Chondrocyte (in vitro differentiated cells): ENCODE measurements around the gene ITGB4. TPM values are rescaled to one million over a fixed set of nuclear protein-coding genes. Genes with fewer than 3 reads are reported as not detected.

ENCODE experiments used
- DNase-seq: peaks from one replicate; pipeline ENCODE4 v3.0.0; 2021; ENCODE audit warnings: mixed read lengths, low spot score
- H3K27ac Mint-ChIP-seq: one replicate; pipeline ENCODE4 v1.8.0; 2021; ENCODE audit warnings: mild to moderate bottlenecking, moderate library complexity, mixed read lengths; ENCODE audit not compliant: unreplicated experiment
- H3K27me3 Mint-ChIP-seq: 2 replicates; pipeline ENCODE4 v1.8.0; 2021; ENCODE audit warnings: low read depth, mixed read lengths
- H3K36me3 Mint-ChIP-seq: 2 replicates; pipeline ENCODE4 v1.8.0; 2021; ENCODE audit warnings: low read depth, mixed read lengths
- H3K4me1 Mint-ChIP-seq: 2 replicates; pipeline ENCODE4 v1.8.0; 2021; ENCODE audit warnings: low read depth, mild to moderate bottlenecking, mixed read lengths
- H3K4me3 Mint-ChIP-seq: one replicate; pipeline ENCODE4 v1.8.0; 2021; ENCODE audit warnings: mild to moderate bottlenecking, moderate library complexity, mixed read lengths; ENCODE audit not compliant: unreplicated experiment
- H3K9me3 Mint-ChIP-seq: 2 replicates; pipeline ENCODE4 v1.8.0; 2021; ENCODE audit warnings: low read depth, mixed read lengths
- total RNA-seq: library from RNA; stranded (reverse); gene quantifications from 3 replicates; pipeline ENCODE4 v1.2.1, GENCODE V29; 2021
- TF ChIP-seq, protein P1 (sequence below): fragments of 200-600 bp; sonication (generic); IDR thresholded peaks from 2 replicates; pipeline ENCODE4 v1.5.0; 2021; ENCODE audit warnings: antibody characterized with exemption, mild to moderate bottlenecking, moderate library complexity

ITGB4 gene
- total RNA-seq, 1 donor from 2014 or later = 5.6 TPM

DNA sequence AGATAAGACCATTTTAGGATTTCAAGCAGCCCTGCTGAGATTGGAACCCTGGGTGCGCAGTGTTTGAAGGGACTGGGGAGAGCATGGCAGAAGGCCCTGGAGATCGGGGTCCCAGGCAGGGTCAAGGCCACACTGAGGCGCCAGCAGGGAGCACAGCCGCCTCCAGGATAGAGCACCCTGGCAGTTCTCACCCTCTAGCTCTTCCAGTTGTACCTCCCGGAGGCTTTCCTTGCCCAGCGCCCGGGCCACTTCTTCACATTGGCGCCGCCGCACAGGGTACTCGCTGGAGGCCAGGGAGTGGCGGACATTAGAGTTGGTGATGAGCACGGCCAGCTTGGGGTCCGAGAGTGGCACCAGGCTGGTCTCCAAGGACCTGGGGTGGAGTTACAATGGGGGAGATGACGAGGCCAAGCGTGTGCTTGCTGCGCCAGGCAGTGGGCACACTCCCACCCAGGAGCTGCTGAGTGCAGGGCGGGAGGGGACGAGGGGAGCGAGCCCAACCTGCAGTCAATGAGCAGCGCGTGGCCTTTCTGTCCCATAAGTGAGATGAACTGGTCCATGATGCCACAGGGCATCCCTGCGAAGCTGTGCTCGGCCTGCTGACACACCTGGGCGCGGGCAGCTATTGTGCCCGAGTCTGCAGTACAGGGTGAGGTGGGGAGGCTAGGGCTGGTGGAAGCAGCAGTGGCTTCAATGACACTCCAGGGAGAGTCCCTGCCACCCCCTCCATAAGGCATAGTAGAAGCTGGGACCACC, 41.4 kb downstream of the ITGB4 start:
- DNase-seq = peak; percentile 81
- Mint-ChIP-seq H3K36me3 (peaks cover 1% of the 10 kb centered on the region), H3K27ac (no peak overlapping the region), H3K4me1 (peaks cover 4% of the 10 kb centered on the region), H3K4me3 (peak overlapping the region; percentile 44), H3K9me3 (no peaks in the 10 kb centered on the region), H3K27me3 (no peaks in the 10 kb centered on the region)
- TF ChIP-seq, protein P1, sequence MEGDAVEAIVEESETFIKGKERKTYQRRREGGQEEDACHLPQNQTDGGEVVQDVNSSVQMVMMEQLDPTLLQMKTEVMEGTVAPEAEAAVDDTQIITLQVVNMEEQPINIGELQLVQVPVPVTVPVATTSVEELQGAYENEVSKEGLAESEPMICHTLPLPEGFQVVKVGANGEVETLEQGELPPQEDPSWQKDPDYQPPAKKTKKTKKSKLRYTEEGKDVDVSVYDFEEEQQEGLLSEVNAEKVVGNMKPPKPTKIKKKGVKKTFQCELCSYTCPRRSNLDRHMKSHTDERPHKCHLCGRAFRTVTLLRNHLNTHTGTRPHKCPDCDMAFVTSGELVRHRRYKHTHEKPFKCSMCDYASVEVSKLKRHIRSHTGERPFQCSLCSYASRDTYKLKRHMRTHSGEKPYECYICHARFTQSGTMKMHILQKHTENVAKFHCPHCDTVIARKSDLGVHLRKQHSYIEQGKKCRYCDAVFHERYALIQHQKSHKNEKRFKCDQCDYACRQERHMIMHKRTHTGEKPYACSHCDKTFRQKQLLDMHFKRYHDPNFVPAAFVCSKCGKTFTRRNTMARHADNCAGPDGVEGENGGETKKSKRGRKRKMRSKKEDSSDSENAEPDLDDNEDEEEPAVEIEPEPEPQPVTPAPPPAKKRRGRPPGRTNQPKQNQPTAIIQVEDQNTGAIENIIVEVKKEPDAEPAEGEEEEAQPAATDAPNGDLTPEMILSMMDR = no peak

DNA sequence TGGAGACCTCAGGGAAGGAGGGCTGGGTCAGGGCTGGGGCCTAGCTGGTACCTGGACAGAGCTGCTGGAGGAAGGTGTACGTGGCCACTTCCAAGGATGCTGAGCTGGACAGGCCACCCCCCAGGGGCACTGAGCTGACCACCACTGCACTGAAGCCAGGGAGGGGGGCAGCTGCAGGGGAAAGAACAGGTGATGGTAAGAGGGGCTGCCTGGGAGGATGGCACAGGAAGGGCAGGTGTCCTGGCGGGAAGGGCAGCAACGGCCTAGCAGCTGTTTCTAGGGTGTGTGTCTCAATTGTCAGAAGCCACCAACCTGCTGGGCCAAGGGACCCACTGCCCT, 42.0 kb downstream of the ITGB4 start:
- Mint-ChIP-seq H3K27ac (no peak overlapping the region), H3K4me3 (peak overlapping the region; percentile 44), H3K27me3 (no peaks in the 10 kb centered on the region), H3K9me3 (no peaks in the 10 kb centered on the region), H3K36me3 (peaks cover 1% of the 10 kb centered on the region), H3K4me1 (peaks cover 4% of the 10 kb centered on the region)
- TF ChIP-seq, protein P1 = no peak
- DNase-seq = peak; percentile 75

DNA sequence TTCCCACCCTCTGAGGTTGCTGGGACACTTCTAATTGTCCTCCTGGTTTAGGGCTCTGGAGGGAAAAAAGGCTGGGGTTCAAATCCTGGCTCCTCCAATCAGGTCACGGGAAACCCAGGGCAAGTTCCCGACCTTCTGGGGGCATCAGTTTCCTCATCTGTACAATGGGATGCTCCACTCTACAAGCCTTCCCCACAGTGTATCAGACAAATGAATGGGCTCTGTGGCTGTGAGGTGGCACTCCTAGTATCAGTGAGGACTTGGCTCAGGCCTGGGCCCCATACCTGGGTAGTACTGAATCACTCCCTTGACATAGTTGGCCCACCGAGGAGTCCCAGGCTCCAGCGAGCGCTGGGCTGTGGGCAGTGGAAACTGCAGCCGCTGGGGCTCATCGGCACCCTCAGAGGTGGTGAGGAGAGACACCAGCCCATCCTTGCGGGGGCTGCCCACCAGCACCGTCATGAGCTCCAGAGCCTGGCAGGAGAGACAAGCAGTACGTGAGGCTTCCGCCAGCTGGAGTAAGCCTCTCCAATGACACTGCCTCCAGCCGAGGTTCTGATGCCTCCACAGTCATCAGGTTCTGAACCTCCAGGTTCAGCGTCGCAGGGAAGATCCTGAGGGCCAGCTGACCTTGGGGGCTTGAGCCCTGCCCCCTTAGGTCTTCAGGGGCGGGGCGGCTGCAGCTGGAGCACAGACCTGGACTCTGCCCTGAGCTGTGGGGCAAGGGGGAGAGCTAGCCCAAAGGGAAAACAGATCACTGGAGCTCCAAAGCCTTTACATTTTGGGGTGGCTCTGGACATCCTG, 42.6 kb downstream of the ITGB4 start:
- no peak overlapping the region for H3K27ac Mint-ChIP-seq
- H3K9me3 Mint-ChIP-seq = no peaks in the 10 kb centered on the region
- H3K36me3 Mint-ChIP-seq = peaks cover 1% of the 10 kb centered on the region
- DNase-seq = peak; percentile 88
- no peaks in the 10 kb centered on the region for H3K27me3 Mint-ChIP-seq
- TF ChIP-seq, protein P1 = no peak
- peaks cover 4% of the 10 kb centered on the region for H3K4me1 Mint-ChIP-seq
- H3K4me3 Mint-ChIP-seq = peak overlapping the region; percentile 74

DNA sequence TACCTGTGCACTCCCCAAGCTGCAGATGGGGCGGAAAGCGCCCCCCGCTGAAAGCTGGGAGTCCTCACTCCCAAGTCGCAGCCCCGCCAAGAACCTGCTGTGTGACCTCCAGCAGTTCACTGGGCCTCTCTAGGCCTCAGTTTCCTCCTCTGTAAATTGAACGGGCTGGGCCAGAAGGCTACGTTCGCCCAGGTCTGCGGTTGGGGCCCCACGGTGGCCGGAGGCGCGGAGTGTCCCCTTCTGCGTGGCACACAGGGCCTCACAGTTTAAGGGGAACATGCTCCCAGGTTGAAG, 43.1 kb downstream of the ITGB4 start:
- peaks cover 1% of the 10 kb centered on the region for H3K36me3 Mint-ChIP-seq
- peak; percentile 73 for DNase-seq

DNA sequence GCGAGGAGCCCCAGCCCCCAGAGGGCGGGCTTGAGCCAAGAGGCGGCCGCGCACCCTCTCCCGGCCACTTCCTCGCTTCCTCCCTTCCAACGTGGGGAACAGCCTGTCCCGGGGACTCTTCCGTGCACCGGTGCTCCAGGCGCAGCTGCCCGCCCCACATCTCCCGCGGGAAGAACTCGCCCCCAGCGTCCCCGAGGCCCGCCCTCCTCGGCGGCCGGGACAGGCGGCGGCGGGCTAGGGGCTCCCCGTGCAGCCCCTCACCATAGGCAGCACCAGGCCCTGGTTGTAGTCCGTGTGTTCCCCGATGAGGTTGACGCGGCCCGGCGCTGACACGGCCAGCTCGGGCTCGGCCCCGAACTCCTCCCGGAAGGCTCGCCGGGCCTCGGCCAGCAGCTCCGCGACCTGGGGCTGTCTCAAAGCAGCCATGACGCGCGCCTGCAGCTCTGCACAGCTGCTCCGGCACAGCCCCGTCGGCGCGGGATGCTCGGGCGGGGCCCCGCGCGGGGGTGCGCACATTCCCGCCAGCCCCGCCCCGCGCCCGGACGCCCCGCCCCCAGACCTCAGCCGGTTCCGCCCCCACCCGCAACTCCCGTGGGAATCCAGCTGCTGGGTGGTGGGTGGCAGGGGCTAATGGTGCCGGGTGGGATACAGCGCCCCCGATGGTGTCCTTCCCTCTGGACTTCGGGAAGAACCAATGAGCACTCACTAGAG, 43.6 kb downstream of the ITGB4 start, which contains the start of gene GALK1:
Gene GALK1, minus strand, starts transcription at position 482 of the 711 bp plus-strand sequence. Its CDS starts 56 bp downstream, at position 426.
- H3K4me1 Mint-ChIP-seq = peaks cover 4% of the 10 kb centered on the region
- H3K9me3 Mint-ChIP-seq = no peaks in the 10 kb centered on the region
- TF ChIP-seq, protein P1 = peak; percentile 77
- H3K36me3 Mint-ChIP-seq = peaks cover 1% of the 10 kb centered on the region
- H3K4me3 Mint-ChIP-seq = peak within 1 kb of the TSS; percentile 74
- peak; percentile 77 for DNase-seq
- no peaks in the 10 kb centered on the region for H3K27me3 Mint-ChIP-seq
- H3K27ac Mint-ChIP-seq = no peak within 1 kb of the TSS

More for the DNA sequence above, 43.1 kb downstream of the ITGB4 start:
- TF ChIP-seq, protein P1 = no peak
- H3K9me3 Mint-ChIP-seq = no peaks in the 10 kb centered on the region
- H3K4me1 Mint-ChIP-seq = peaks cover 4% of the 10 kb centered on the region
- peak overlapping the region; percentile 74 for H3K4me3 Mint-ChIP-seq
- H3K27me3 Mint-ChIP-seq = no peaks in the 10 kb centered on the region
- no peak overlapping the region for H3K27ac Mint-ChIP-seq
